ENCODE measurements around the gene UBA52.

Gene UBA52

DNA sequence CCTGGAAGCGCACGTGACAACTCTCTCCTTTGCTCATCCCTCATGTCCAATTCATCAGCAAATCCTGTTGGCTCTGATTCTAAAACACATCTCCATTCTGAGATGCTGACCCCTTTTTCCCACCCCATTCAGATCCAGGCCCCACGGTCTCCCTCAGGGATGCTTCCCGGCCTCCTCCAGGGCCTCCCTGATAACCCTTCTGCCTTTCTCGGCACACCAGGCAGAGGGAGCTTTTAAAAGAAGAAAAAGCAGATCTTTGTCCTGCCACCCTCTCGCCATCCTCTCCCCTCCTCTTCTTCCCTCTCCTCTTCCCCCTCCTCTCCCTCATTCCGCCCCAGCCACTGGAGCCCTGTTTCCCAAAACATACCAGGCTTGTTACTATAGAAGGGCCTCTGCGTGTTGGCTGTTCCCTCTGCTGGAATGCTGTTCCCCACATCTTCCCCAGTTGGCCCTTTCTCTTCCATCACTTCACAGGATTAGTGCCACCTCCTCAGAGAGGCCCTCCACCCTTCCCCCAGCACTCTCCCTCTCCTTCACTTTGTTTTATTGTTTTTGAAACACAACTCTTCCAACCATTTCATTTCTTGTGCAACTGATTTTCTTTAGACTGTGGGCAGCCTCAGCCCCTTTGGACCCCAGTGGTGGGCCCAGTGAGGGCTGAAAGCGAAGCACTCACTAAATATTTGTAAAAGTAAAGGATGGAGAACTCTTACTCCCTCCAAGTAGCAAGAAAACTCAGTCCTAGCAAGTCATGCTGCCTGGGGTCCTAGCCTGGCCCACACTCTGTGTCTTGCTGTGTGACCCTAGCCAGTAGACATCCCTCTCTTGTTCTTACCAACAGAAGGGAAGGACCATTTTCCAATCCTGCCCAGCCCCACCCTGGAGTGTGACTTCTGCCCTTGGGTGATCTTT lies 37.4 kb downstream of the UBA52 start:
- DNase-seq (ENCODE audit: low read depth): no peak

DNA sequence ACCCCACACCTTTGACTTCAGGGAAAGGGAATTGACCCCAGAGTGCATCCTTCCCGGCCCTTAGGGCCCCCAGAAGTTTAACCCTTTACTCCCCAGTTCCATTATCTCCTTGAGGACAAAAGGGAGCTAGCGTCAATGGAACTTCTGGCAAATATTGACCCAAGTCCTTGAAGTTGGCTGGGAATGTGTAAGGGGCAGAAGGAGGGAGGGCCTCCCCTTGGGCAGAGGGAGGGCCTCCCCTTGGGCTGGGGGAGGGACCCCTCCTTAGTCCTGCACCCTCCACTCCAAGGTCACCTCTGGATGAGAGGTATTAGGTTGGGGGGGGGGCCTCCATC lies 38.0 kb downstream of the UBA52 start:
- no peak for DNase-seq (ENCODE audit: low read depth)

DNA sequence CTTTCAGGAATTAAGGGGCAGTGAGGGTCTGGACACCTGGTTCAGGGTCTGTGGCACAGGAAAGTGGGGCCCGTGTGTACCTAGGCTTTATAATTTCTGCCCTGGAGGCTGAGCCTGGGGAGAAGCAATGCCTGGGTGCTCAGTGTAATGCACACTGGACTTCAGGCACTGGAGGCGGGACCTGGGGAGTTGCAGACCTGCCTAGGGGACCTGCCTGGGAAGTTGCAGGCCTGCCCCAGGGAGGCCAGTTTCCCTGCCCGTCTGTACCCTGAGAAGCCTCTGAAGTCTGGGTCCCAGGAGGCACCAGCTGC lies 38.5 kb downstream of the UBA52 start:
- no peak for DNase-seq (ENCODE audit: low read depth)

DNA sequence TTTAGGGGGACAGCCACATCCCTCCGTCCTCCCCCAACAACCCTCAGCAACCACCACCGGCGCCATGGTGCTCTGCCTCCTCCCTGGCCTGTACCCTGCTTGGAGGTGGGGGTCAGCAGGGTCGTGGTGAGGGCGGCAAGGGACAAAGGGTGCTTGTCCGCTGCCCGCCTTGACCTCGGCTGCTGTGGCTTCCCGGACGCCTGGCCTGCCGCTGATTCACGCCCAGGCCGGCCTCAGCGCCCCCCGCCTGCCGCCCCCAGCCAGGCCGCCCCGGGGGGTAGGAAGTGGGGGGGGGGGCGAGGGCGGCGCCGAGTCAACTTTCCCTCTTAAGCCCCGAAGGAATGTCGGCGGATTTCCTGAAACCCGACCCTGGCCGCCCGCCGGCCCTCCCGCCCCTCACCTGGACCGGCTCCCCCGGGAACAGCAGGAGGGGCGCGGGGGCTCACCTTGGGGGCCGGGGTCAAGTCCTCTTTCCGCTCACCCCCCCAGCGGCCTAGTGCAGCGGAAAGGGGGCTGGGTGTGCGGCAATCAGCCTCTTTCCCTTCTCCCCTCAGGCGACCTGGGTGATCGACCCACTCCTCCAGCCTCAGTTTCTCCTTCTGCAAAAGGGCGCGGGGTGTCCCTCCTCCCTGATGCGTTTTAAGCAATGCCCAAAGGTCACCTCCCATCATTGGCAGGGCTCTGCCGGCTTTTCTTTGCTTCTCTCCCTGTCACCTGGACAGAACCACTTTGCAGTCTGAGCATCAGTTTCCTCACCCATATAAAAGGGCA lies 39.1 kb downstream of the UBA52 start:
- no peak for DNase-seq (ENCODE audit: low read depth)

DNA sequence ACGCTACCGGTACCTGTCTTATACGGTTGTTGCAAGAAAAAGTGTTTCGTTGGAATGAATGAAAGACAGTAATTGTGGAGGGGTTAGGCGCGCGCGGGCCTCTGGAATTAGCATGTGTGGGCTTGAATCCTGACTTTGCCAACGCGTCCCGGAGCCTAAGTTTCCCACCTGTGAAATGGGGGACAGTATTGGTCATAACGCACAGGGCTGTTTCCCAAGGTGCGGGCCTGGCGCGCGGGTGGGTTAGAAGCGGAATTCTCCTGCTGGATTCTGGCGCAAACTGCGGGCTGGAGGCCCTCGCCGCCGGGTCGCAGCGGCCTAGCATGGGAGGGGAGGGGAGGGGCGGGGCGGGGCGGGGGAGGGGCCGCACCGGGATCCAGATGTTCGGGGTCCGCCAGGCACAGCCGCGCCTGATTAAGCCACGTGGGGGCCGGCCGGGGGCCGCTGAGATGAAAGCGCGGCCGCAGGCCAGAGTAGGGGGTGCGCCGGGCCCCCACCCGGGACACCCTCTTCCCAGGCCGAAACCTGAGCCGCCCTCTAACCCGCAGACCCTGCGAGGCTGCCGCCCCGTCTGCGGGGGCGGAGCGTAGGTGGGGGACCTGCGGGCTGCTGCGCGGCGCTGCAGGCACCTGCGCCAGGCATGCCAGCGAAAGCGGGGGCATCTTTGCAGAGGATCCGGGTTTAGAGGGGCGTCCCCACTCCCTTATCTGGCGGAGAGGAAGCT lies 39.8 kb downstream of the UBA52 start:
- no peak for DNase-seq (ENCODE audit: low read depth)

DNA sequence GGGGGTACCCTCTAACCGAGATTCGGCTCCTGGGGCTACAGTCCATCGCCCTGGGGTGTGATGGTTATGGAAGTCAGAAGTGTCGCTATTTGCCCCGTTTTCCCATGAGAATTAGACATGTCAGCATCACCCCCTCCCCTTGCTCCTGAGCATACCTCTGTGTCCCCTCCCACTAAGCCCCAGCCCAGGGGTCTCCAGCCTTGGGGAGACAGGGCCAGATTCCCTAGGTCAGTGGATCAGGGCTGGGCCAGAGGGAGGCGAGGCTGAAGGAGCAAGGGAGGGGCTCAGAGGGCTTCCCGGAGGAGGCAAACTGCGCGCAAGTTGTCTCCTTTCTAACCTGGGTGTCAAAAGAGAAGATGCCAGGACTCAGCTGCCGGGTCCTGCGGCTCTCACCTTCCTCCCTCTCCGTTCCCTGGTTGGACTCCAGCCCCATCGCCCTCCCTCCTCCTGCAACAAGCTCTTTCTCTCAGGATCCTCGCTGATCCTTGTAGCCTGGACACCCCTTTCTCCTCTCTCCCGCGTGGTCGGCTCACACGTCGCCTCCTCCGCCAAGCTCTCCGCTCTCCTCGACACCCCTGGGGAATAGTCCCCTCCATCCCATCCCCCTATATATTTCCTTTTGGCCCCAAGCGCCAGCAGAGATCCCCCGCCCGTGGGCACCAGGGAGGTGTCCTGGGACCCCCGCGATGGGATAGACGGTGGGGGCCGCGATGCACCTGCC lies 40.6 kb downstream of the UBA52 start:
- DNase-seq (ENCODE audit: low read depth): no peak

DNA sequence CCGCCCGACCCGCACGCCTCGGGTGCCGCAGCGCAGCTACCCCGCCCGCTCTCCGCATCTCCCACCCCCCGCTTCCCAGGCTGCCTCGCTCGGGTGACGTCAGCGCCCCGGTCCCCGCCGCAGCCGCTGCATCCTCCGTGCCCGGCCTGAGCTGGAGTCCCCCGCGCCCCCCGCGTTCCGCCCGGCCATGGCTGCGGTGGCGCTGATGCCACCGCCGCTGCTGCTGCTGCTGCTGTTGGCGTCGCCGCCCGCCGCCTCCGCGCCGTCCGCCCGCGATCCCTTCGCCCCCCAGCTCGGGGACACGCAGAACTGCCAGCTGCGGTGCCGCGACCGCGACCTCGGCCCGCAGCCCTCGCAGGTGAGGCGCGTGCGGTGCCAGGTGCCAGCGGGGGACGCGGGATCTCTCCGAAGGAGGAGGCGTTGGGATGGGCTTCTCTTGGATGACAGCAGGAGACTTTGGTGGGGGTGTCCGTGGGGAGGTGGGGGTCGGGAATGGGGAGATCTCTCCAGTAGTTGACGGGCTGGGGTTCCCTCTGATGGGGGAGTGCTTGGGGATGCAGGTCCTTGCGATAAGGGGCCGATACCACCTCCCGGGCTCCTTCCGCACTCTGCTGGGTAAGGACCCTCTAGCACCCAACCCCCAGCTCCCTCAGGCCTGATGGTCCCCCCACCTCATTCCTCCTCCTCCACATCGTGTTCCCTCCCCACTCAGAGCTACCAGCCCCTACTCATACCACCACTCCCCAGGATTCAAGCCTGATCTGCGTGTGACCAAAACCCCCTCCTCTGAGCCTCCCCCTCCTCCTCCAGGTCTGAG lies 41.3 kb downstream of the UBA52 start, which contains the start of gene TMEM59L:
TMEM59L (plus strand) TSS at position 99 of the 817 bp plus-strand sequence; CDS start at position 188, 89 bp downstream.
- DNase-seq (ENCODE audit: low read depth): no peak

DNA sequence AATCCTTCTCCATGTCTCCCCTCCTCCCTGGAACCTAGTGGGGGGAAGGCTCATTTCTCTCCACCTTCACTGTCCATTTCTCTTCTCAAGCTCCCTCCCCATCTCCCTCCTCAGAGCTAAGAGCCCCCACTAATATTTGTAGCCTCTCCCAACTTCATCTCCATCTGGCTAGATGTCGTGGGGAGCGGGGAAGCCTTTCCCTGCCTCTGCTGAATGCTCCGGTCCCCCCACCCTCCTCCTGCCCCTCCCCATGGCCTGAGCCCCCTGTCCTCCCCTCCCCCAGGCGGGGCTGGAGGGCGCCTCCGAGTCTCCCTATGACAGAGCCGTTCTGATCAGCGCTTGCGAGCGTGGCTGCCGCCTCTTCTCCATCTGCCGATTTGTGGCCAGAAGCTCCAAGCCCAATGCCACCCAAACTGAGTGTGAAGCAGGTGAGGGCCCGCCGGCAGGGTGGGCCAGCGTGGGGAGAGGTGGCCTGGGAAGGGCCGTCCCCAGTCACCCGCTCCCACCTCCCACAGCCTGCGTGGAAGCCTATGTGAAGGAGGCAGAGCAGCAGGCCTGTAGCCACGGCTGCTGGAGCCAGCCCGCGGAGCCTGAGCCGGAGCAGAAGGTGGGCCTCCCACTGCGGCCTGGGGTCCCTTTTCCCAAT lies 42.1 kb downstream of the UBA52 start:
- no peak for DNase-seq (ENCODE audit: low read depth)

DNA sequence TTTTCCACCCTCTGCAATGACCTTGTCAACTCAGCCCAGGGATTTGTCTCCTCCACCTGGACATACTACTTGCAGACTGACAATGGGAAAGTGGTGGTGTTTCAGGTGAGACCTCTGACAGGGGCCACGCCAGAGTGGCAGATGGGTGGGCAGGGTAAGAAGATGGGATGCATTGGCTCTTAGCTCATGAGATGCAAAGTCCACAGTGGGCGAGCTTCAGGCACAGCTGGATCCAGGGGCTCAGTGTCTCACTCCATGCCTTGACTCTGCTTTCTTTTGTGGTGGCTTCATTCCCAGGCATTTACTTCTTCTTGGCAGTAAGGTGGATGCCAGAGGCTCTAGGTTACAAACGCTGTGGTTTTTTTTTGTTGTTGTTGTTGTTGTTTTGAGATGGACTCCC lies 44.4 kb downstream of the UBA52 start:
- no peak for DNase-seq (ENCODE audit: low read depth)

DNA sequence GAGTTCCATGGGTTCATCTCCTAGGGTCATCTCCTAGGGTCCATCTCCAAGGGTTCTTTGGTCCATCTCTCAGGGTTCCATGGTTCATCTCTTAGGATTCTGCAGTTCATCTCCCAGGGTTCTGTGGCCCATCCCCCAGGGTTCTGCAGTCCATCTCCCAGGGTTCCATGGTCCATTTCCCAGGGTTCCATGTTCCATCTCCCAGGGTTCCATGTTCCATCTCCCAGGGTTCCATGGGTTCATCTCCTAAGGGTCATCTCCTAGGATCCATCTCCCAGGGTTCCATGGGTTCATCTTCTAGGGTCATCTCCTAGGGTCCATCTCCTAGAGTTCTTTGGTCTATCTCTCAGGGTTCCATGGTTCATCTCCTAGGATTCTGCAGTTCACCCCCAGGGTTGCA lies 45.9 kb downstream of the UBA52 start:
- DNase-seq (ENCODE audit: low read depth): no peak

DNA sequence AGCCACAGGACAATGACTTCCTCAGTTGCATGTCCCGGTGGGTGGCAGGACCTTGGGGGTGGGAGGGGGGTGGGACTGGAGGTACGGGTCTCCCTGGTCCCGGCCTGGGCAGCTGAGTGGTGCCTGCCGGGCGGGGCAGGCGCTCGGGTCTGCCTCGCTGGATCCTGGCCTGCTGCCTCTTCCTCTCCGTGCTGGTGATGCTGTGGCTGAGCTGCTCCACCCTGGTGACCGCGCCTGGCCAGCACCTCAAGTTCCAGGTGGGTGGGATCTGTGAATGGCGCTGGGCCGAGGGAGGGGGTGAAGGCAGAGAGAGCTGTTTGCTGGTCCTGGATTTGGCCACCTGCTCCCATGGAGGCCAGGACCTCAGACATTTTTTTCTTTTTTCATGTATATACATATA lies 46.6 kb downstream of the UBA52 start:
- DNase-seq (ENCODE audit: low read depth): no peak

DNA sequence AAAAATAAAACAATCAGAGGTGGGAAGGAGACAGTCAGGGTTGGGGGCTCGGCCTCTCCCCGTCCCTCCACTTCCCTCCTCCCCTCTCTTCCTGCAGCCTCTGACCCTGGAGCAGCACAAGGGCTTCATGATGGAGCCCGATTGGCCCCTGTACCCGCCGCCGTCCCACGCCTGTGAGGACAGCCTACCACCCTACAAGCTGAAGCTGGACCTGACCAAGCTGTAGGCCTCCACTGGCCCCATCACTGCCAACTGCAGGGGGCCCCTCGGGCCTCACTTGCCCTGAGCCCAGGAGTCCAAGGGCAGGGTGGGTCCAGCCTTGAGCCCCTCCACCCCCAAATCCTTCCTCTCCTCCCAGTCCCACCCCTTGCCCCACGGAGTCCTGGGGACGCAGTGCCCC lies 48.7 kb downstream of the UBA52 start:
- no peak for DNase-seq (ENCODE audit: low read depth)

DNA sequence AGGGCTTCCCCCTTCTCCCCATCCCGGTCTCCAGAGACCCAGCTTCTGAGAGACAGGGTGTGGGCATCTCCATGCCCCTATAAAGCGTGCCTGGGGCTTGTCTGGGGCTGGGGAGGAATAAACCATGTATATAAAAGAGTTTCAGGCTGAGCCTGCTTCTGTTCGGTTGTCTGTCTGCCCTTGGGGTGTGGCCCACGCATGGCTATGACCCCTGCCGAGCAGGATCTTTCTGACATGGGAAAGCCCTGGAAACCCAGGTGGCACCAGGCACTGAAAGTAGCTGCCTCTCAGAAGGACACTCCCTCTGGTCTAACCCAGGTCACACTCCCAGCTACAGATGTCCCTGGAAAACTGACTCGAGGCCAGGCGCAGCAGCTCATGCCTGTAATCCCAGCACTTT lies 49.2 kb downstream of the UBA52 start:
- DNase-seq (ENCODE audit: low read depth): no peak

DNA sequence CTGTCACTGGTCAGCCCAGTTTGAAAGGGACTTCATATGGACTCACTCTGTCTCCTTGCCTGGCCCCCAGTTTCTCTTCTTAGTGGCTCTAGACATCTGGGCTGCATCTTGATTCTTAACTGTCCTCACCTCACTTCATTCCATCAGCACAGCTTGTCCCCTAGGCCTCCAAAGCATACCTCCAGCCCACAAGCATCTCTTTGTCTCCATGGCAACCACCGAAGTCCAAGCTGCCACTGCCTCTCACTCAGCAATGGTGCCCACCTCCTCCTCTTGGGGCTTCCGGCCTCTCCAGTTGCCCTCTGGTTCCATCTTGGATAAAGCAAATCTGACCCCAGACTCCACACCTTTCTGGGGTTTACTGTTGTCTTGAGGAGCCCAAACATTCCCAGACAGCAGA lies 55.2 kb downstream of the UBA52 start:
- no peak for DNase-seq (ENCODE audit: low read depth)

Measured in stimulated activated CD8-positive, alpha-beta memory T cell treated with anti-CD3 and anti-CD28 coated beads, Interleukin-7, amount 100 ng/mL, for 24 hours (primary cell).